HG03280 (cell line): ENCODE data around the gene D2HGDH.
"Not testable (repeated sequence)": the region's sequence is repeated elsewhere in the genome, so short reads cannot be mapped to it uniquely, and the experiment has no call there.

ENCODE experiments used
- ATAC-seq: cut with Tn5 transposase; IDR thresholded peaks from one replicate; pipeline ENCODE4 v1.9.1; 2021; ENCODE audit warnings: mild to moderate bottlenecking, moderate library complexity; ENCODE audit not compliant: unreplicated experiment

The D2HGDH gene

GRCh38 chr2:241724975-241725870 is 9.2 kb upstream of the D2HGDH start:
- ATAC-seq, result no peak

DNA sequence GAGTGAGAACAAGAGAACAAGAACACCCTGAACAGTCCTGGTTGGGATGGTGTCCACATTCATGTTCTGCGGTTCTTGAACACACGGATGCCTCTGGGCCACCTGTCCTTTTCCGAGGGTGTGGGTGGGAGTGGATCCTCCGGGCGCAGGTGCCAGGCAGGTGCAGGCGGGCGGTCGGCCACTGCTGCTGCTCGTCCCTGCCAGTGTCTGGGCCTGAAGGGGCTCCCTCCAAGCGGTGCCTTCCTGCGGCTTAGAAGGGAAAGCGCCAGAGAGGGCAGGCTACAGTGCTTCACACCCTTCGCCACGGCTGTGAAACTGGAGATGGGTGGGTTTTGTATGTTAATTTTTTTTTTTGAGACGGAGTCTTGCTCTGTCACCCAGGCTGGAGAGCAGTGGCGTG is 8.0 kb upstream of the D2HGDH start:
- ATAC-seq, result no peak

- no peak for ATAC-seq
These were observed 6.4 kb upstream of the D2HGDH start for GRCh38 chr2:241728000-241728399.

DNA sequence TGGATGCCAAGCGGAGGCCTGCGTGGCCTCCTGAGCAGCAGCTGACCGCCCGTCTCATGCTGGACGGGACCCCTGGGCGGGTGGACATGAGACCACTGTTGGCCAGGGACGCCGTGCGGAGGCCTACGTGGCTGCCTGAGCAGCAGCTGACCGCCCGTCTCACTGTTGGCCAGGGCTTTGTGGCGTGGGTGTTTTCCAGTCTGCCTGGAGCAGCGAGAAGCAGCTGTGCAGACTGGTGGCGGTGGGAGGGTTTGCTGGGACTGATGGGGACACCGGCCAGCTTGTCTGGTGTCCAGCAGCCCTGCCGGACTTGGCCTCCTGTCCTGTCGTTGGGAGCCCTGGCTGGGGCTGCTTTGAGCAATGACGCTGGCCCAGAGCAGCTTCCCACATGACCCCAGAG is 5.8 kb upstream of the D2HGDH start:
- no peak for ATAC-seq

- ATAC-seq, result no peak
These were observed 4.6 kb upstream of the D2HGDH start for GRCh38 chr2:241729868-241730267.

GRCh38 chr2:241730671-241731293 is 3.6 kb upstream of the D2HGDH start:
- ATAC-seq, result no peak

- ATAC-seq, result not testable (repeated sequence)
These were observed 1.8 kb upstream of the D2HGDH start for GRCh38 chr2:241732513-241733186.

GRCh38 chr2:241733391-241734207 is 831 bp upstream of the D2HGDH start:
- ATAC-seq, result no peak

DNA sequence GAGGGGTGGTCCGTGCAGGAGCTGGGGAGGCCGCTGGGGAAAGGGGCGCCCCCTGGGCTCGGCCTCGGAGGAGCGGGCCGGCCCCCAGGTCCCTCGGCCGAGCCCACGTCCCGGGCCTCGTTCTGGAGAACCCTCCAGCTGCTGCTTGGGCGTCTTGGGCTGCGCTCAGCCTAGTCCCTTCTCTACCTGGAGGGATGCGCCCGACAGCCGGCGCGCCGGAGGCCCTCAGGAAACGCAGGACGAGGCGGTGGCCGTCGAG is 293 bp upstream of the D2HGDH start:
- no peak for ATAC-seq

DNA sequence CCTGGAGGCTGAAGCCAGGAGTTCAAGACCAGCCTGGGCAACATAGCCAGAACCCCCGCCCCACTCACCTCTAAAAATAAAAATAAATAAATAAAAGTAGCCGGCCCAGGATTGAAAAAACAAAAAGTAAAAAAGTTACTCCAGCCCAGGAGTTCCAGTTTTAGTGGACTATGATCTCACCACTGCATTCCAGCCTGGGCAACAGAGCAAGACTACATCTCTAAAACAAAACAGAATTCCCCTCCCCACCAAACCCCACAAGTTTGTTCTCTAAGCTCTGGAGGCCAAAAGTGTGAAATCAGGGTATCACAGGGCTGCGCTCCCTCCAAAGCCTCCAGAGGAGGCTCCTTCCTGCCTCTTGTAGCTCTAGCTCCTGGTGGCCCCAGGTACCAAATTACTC is 1.7 kb downstream of the D2HGDH start:
- no peak for ATAC-seq

DNA sequence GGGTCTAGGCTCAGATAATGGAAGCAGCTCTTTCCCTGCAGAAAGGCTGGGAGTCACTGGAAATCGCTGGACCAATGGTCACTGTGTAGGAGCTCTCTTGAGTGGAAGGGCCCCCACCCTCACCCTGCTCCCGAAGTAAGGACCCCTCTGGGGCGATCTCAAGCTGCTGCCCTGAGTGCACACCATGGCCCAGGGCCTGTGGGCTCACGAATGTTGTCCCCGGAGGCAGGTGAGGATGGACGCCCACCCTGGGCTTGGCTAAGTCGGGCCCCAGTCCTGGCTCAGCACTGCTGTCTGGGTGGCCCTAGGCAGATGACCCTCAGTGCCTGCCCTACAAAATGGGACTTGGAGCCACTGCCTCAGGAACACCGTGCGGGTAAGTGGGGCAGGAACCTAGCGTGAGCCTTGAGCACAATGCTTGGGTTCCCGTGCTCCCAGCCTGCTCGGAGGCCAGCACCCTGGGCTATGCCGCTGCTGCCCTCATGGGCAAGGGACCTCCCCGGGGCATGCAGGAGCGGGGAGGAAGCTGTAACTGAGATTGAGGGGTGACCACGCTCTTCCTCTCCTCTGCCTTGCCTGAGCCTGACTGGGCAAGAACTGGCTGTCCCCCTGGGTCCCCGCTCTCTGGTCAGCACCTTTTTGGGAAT is 3.7 kb downstream of the D2HGDH start:
- no peak for ATAC-seq

- ATAC-seq, result no peak
These were observed 4.7 kb downstream of the D2HGDH start for GRCh38 chr2:241739177-241739576.

DNA sequence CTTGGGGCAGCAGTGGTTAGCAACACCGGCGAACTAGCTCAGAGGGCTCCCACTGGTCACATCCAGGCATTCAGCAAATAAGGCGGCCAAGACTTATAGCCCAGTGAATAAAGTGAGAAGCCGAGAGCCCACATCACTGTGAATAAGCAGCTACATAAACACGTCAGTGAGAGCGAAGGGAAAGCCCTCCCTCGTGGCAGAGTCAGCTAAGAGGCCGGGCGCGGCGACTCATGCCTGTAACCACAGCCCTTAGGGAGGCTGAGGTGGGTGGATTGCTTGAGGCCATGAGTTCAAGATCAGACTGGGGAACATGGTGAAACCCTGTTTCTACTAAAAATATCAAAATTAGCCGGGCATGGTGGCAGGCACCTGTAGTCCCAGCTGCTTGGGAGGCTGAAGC is 5.2 kb downstream of the D2HGDH start:
- no peak for ATAC-seq

- no peak for ATAC-seq
These were observed 6.6 kb downstream of the D2HGDH start for GRCh38 chr2:241741016-241741415.

DNA sequence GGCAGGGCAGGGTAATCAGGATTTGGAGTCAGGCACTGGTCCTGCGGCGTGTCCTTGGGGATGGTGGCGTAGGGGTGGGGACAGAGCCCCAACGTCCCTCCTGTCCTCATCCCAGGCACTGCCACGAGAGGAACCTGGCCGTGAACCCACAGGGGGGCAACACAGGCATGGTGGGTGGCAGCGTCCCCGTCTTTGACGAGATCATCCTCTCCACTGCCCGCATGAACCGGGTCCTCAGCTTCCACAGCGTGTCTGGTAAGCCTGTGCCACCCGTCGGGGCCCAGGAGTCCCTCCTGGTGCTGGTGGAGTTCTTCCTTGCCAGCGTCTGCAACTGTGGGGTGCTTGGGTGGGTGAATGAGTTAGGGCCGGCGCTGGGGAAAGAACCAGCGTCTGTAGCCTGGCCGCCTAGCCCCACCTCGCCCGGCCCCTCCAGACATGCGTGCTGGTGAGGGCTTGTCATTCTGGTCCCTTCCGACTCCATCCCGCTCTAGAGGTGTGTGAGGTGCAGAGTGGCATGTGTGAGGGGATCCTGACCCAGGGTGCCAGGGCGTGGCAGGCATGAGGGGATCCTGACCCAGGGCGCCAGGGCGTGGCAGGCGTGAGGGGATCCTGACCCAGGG is 8.0 kb downstream of the D2HGDH start:
- no peak for ATAC-seq

DNA sequence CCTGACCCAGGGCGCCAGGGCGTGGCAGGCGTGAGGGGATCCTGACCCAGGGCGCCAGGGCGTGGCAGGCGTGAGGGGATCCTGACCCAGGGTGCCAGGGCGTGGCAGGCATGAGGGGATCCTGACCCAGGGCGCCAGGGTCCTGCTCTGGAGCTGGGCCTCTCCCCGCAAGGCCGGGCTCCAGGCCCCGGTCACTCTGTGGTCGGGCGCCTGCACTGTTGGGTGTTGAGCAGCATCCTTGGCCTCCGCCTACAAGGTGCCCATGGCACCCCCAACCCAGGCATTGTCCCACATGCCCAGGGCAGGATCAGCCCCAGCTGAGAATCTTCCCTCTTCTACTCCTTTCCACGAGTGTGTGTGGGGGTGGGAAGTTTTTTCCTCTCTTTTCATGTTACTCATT is 8.6 kb downstream of the D2HGDH start:
- ATAC-seq, result not testable (repeated sequence)

DNA sequence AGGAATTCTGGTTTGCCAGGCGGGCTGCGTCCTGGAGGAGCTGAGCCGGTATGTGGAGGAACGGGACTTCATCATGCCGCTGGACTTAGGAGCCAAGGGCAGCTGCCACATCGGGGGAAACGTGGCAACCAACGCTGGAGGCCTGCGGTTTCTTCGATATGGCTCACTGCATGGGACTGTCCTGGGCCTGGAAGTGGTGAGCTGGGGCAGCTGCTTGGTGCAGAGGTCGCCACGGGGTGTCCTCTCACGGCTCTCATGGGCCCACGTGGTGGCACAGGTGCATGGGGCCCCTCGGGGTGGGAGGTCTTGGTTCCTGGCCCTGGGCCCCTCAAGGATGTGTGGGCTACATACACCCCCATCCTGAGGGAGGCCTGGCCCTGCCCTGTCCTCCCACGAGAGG is 9.2 kb downstream of the D2HGDH start:
- ATAC-seq, result no peak

DNA sequence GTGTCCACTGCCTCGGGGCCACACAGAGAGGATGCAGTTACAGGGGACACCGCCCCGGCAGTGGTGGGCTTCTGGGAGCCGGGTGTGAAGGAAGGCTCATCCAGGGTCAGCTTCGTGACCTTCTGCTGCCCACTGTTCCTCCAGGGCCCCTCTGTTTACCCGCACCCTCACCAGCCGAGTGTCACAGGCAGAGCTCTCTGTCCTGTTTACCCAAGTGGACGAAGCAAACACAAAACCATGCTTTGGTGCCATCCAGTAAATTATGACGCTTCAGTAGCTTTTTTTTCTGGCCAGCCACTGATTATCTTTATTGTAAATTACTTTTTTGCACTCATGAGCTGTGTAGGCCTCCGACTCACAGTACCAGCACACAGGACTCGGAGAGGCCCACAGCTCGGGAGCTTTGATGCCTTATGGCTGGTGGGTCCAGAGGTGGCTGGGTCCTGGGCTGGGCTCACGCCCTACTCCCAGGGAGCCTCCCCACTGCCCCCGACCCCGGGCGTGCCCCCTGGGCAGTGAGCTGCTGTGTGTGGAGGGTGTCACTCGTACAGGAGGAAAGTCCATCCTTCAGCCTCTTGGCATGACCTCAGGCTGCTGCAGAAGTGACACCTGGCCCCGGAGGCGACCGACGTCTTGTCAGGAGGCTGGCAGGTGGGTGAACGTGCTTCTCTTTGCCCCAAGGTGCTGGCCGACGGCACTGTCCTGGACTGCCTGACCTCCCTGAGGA is 9.8 kb downstream of the D2HGDH start:
- ATAC-seq, result no peak

GRCh38 chr2:241745276-241745675 is 10.8 kb downstream of the D2HGDH start:
- ATAC-seq, result no peak

DNA sequence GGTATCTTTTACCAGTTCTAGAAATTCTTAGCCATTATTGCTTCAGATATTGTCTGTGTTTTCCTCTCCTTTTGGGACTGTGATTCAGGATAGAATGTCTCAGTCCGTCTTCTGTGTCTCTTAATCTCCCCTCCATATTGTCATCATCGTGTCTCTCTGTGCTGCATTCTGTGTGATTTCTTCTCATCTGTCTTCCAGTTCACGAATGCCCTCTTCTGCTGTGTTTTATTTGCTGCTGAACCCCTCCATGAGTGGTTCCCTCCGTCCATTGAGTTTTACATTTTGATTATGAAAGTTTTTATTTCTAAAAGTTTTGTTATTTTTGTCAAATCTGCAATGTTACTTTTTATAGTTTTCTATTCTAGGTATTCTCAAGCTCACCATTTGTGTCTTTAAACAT is 11.7 kb downstream of the D2HGDH start:
- ATAC-seq, result no peak
